Neural cell (in vitro differentiated cells): ENCODE data around the gene TBC1D19.

Experiments used
- EZH2 ChIP-seq: fragments of 200-600, 300-800 bp; shearing (Covaris generic), sonication (generic); IDR thresholded peaks from 2 replicates; pipeline ENCODE4 v1.6.1; 2014; ENCODE audit warnings: antibody characterized with exemption, low read length, borderline replicate concordance, mild to moderate bottlenecking; ENCODE audit not compliant: insufficient read depth, poor library complexity, severe bottlenecking
- TF ChIP-seq, protein P1 (sequence below): fragments of 450-650 bp; IDR thresholded peaks from 2 replicates; pipeline ENCODE4 v1.5.1; 2014; ENCODE audit warnings: antibody characterized with exemption, mild to moderate bottlenecking, moderate library complexity; ENCODE audit not compliant: poor library complexity, severe bottlenecking

DNA sequence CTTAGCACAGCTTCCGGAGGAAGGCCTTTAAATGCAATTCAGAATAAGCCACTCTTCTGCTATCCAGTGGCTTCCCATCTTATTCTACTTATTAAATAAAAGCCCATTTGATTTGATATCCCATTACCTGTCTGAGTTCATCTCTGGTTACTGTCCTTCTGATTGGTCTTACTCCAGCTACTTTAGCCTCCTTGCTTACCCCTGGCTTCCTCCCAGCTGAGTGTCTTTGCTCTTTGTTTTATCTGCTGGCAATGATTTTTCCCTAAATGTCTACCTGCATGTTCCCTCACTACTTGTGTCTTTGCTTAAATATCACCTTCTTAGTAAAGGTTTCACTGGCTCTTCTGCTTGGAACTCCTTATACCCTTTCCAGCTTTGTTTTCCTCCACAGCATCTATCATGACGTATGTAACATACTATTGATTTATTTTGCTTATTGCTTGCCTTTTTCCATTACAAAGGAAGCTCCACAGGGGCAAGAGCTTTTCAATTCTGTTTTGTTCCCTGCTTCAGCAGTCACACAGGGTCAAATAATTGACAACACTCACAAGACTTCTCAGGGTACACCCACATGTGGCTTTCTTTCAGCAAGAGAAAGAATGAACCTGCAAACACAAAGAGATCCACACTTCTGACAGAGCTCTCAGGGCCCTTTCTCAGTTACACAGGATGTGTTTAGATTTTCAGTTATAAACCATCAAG, 63.8 kb downstream of the TBC1D19 start:
- TF ChIP-seq, protein P1, sequence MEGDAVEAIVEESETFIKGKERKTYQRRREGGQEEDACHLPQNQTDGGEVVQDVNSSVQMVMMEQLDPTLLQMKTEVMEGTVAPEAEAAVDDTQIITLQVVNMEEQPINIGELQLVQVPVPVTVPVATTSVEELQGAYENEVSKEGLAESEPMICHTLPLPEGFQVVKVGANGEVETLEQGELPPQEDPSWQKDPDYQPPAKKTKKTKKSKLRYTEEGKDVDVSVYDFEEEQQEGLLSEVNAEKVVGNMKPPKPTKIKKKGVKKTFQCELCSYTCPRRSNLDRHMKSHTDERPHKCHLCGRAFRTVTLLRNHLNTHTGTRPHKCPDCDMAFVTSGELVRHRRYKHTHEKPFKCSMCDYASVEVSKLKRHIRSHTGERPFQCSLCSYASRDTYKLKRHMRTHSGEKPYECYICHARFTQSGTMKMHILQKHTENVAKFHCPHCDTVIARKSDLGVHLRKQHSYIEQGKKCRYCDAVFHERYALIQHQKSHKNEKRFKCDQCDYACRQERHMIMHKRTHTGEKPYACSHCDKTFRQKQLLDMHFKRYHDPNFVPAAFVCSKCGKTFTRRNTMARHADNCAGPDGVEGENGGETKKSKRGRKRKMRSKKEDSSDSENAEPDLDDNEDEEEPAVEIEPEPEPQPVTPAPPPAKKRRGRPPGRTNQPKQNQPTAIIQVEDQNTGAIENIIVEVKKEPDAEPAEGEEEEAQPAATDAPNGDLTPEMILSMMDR = no peak
- TF ChIP-seq EZH2 = no peak
